Glutamatergic neuron (in vitro differentiated cells): ENCODE data around the gene CX3CL1. TPM values are rescaled to one million over a fixed set of nuclear protein-coding genes. Genes with fewer than 3 reads are reported as not detected.

Experiments
- DNase-seq: peaks from one replicate; pipeline ENCODE4 v3.0.0; 2022
- H3K27ac Mint-ChIP-seq: one replicate; pipeline ENCODE4 v1.8.0; 2020; ENCODE audit warnings: mild to moderate bottlenecking, mixed read lengths, inconsistent platforms; ENCODE audit not compliant: unreplicated experiment
- H3K27me3 Mint-ChIP-seq: one replicate; pipeline ENCODE4 v1.8.0; 2020; ENCODE audit warnings: mild to moderate bottlenecking, moderate library complexity, mixed read lengths, inconsistent platforms; ENCODE audit not compliant: unreplicated experiment
- H3K36me3 Mint-ChIP-seq: one replicate; pipeline ENCODE4 v1.8.0; 2020; ENCODE audit warnings: mild to moderate bottlenecking, mixed read lengths, inconsistent platforms; ENCODE audit not compliant: unreplicated experiment
- H3K4me1 Mint-ChIP-seq: one replicate; pipeline ENCODE4 v1.8.0; 2020; ENCODE audit warnings: mild to moderate bottlenecking, low read depth, mixed read lengths, inconsistent platforms; ENCODE audit not compliant: unreplicated experiment
- H3K4me3 Mint-ChIP-seq: one replicate; pipeline ENCODE4 v1.8.0; 2020; ENCODE audit warnings: mild to moderate bottlenecking, mixed read lengths, inconsistent platforms; ENCODE audit not compliant: unreplicated experiment
- H3K9me3 Mint-ChIP-seq: one replicate; pipeline ENCODE4 v1.8.0; 2020; ENCODE audit warnings: mild to moderate bottlenecking, moderate library complexity, mixed read lengths, inconsistent platforms; ENCODE audit not compliant: unreplicated experiment
- CTCF ChIP-seq: fragments of 200-600 bp; sonication (generic); IDR thresholded peaks from one replicate; pipeline ENCODE4 v1.5.0; 2021; ENCODE audit not compliant: partially characterized antibody, unreplicated experiment
- total RNA-seq: library from RNA; stranded (reverse); fragmentation: NEBNext Ultra II Directional; extraction: Animal tissue kit (Norgen Biotek cat#: 25700); gene quantifications from one replicate; pipeline ENCODE4 v1.2.1, GENCODE V29; 2021; ENCODE audit not compliant: unreplicated experiment

Gene CX3CL1
- total RNA-seq, 1 donor from 2014 or later: not detected

GRCh38 chr16:57357330-57358085 is 14.8 kb upstream of the CX3CL1 start:
- H3K4me3 Mint-ChIP-seq: no peak overlapping the region
- H3K36me3 Mint-ChIP-seq: no peaks in the 10 kb centered on the region
- H3K9me3 Mint-ChIP-seq: no peaks in the 10 kb centered on the region
- TF ChIP-seq CTCF: no peak
- H3K27me3 Mint-ChIP-seq: no peaks in the 10 kb centered on the region
- H3K4me1 Mint-ChIP-seq: no peaks in the 10 kb centered on the region
- H3K27ac Mint-ChIP-seq: no peak overlapping the region
- DNase-seq: no peak

GRCh38 chr16:57358086-57358420 is 14.2 kb upstream of the CX3CL1 start:
- Mint-ChIP-seq H3K27me3 (no peaks in the 10 kb centered on the region), H3K4me1 (no peaks in the 10 kb centered on the region), H3K9me3 (no peaks in the 10 kb centered on the region), H3K36me3 (no peaks in the 10 kb centered on the region), H3K27ac (no peak overlapping the region), H3K4me3 (no peak overlapping the region)
- no peak for TF ChIP-seq CTCF
- no peak for DNase-seq

GRCh38 chr16:57358527-57359095 is 13.7 kb upstream of the CX3CL1 start, which contains the start of gene CCL22:
Gene CCL22, plus strand, starts transcription at chr16:57358783. Its CDS starts 34 bp downstream, at chr16:57358817.
- Mint-ChIP-seq H3K4me1 (no peaks in the 10 kb centered on the region), H3K4me3 (no peak within 1 kb of the TSS), H3K27ac (no peak within 1 kb of the TSS), H3K36me3 (no peaks in the 10 kb centered on the region), H3K27me3 (no peaks in the 10 kb centered on the region), H3K9me3 (no peaks in the 10 kb centered on the region)
- no peak for DNase-seq
- TF ChIP-seq CTCF: no peak

- Mint-ChIP-seq H3K36me3 (no peaks in the 10 kb centered on the region), H3K4me1 (no peaks in the 10 kb centered on the region), H3K4me3 (no peak overlapping the region), H3K9me3 (peaks cover 1% of the 10 kb centered on the region), H3K27me3 (no peaks in the 10 kb centered on the region), H3K27ac (no peak overlapping the region)
- DNase-seq: no peak
- TF ChIP-seq CTCF: no peak
These were observed 11.9 kb upstream of the CX3CL1 start for GRCh38 chr16:57360321-57360935.

- Mint-ChIP-seq H3K27ac (no peak overlapping the region), H3K27me3 (no peaks in the 10 kb centered on the region), H3K4me1 (no peaks in the 10 kb centered on the region), H3K4me3 (no peak overlapping the region), H3K9me3 (peaks cover 1% of the 10 kb centered on the region), H3K36me3 (no peaks in the 10 kb centered on the region)
- TF ChIP-seq CTCF: no peak
- no peak for DNase-seq
These were observed 10.9 kb upstream of the CX3CL1 start for GRCh38 chr16:57361404-57361803.
